Liver (tissue), 3 donors: Measurements from ENCODE around the gene LSG1.
"Not testable (repeated sequence)": the region's sequence is repeated elsewhere in the genome, so short reads cannot be mapped to it uniquely, and the experiment has no call there.

Experiments
- FOXA1 ChIP-seq: IDR thresholded peaks from 2 replicates; pipeline ENCODE4 v1.6.1; 2016; ENCODE audit warnings: antibody characterized with exemption
- GABPA ChIP-seq, 2 donors: IDR thresholded peaks in 1 of 2; conservative IDR thresholded peaks in 1 of 2; 2 replicates each; pipeline ENCODE4 v1.6.1; 2016; ENCODE audit warnings: antibody characterized with exemption in 2 of 2, mild to moderate bottlenecking in 1 of 2, moderate library complexity in 1 of 2
- NR2F2 ChIP-seq: IDR thresholded peaks from 2 replicates; pipeline ENCODE4 v1.6.1; 2016; ENCODE audit warnings: antibody characterized with exemption
- RAD21 ChIP-seq, 2 donors: IDR thresholded peaks; 2 replicates each; pipeline ENCODE4 v1.6.1; 2016; ENCODE audit warnings: antibody characterized with exemption in 2 of 2, mild to moderate bottlenecking in 2 of 2
- RXRA ChIP-seq, 2 donors: IDR thresholded peaks; 2 replicates each; pipeline ENCODE4 v1.6.1; 2017 to 2018; ENCODE audit warnings: antibody characterized with exemption in 2 of 2, mild to moderate bottlenecking in 1 of 2
- YY1 ChIP-seq: IDR thresholded peaks from 2 replicates; pipeline ENCODE4 v1.6.1; 2016; ENCODE audit warnings: antibody characterized with exemption, mild to moderate bottlenecking
- TF ChIP-seq, protein P1 (sequence below): fragments of 150-350 bp; IDR thresholded peaks from 2 replicates; pipeline ENCODE4 v1.5.1; 2017; ENCODE audit warnings: improper control_type of control experiment, low read depth, low read length; ENCODE audit not compliant: missing input control
- donor health status: healthy.
- donor health status: healthy.

DNA sequence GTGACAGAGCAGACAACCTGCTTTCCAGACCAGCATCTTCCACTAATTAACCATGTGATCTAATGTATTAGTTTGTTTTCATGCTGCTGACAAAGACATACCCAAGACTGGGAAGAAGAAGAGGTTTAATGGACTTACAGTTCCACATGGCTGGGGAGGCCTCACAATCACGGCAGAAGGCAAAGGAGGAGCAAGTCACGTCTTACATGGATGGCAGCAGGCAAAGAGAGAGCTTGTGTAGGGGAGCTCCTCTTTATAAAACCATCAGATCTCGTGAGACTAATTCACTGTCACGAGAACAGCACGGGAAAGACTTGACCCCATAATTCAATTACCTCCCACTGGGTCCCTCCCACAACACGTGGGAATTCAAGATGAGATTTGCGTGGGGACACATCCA, 66.7 kb downstream of the LSG1 start:
- TF ChIP-seq, protein P1, sequence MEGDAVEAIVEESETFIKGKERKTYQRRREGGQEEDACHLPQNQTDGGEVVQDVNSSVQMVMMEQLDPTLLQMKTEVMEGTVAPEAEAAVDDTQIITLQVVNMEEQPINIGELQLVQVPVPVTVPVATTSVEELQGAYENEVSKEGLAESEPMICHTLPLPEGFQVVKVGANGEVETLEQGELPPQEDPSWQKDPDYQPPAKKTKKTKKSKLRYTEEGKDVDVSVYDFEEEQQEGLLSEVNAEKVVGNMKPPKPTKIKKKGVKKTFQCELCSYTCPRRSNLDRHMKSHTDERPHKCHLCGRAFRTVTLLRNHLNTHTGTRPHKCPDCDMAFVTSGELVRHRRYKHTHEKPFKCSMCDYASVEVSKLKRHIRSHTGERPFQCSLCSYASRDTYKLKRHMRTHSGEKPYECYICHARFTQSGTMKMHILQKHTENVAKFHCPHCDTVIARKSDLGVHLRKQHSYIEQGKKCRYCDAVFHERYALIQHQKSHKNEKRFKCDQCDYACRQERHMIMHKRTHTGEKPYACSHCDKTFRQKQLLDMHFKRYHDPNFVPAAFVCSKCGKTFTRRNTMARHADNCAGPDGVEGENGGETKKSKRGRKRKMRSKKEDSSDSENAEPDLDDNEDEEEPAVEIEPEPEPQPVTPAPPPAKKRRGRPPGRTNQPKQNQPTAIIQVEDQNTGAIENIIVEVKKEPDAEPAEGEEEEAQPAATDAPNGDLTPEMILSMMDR: not testable (repeated sequence)
- TF ChIP-seq GABPA (IDR thresholded peaks at IDR 0.05 in 1 of 2, conservative IDR thresholded peaks at IDR 0.05 in 1 of 2); YY1; RAD21 (IDR thresholded peaks at IDR 0.05); NR2F2; FOXA1; RXRA (IDR thresholded peaks at IDR 0.05): not testable (repeated sequence)
